Progenitor cell of endocrine pancreas (in vitro differentiated cells): ENCODE results near the gene ASIC2. TPM values are rescaled to one million over a fixed set of nuclear protein-coding genes. Genes with fewer than 3 reads are reported as not detected.

Source experiments
- DNase-seq: peaks from one replicate; pipeline ENCODE4 v3.0.0; 2021; ENCODE audit warnings: low spot score; ENCODE audit not compliant: unreplicated experiment
- H3K27ac Mint-ChIP-seq: 2 replicates; pipeline ENCODE4 v1.8.0; 2021; ENCODE audit warnings: mild to moderate bottlenecking, moderate library complexity, mixed read lengths
- H3K27me3 Mint-ChIP-seq: 2 replicates; pipeline ENCODE4 v1.8.0; 2021; ENCODE audit warnings: mixed read lengths
- H3K36me3 Mint-ChIP-seq: 2 replicates; pipeline ENCODE4 v1.8.0; 2022; ENCODE audit warnings: mixed read lengths; ENCODE audit not compliant: insufficient read depth
- H3K4me1 Mint-ChIP-seq: 2 replicates; pipeline ENCODE4 v1.8.0; 2021; ENCODE audit warnings: low read depth, mixed read lengths
- H3K4me3 Mint-ChIP-seq: 2 replicates; pipeline ENCODE4 v1.8.0; 2021; ENCODE audit warnings: low read depth, mild to moderate bottlenecking, moderate library complexity, mixed read lengths
- H3K9me3 Mint-ChIP-seq: 2 replicates; pipeline ENCODE4 v1.8.0; 2021; ENCODE audit warnings: low read depth, mixed read lengths
- total RNA-seq: library from RNA; stranded (reverse); gene quantifications from 2 replicates; pipeline ENCODE4 v1.2.1, GENCODE V29; 2021
- TF ChIP-seq, protein P1 (sequence below): fragments of 200-600 bp; sonication (generic); IDR thresholded peaks from one replicate; pipeline ENCODE4 v1.5.0; 2021; ENCODE audit warnings: antibody characterized with exemption, mild to moderate bottlenecking; ENCODE audit not compliant: unreplicated experiment

The ASIC2 gene
- total RNA-seq, 1 donor from 2014 or later: 0.29 TPM

DNA sequence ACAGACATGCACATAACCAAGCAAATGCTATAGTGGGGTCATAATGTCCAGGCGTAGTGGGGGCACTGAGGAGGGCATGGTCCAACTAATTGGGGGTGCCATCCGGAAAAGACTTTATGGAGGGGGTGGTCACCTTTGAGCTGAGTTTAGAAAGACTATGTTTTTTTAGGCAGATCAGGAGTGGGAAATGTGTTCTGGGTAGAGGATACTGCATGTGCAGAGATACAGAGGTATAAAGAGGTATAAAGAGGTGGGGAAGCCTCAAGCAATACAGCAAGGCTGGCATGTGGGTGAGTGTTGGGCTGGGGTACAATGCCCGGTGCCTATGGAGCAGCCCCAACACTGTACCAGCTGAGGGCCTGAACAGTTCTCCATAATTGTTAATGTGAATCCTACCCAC is 248.3 kb downstream of the ASIC2 start:
- TF ChIP-seq, protein P1, sequence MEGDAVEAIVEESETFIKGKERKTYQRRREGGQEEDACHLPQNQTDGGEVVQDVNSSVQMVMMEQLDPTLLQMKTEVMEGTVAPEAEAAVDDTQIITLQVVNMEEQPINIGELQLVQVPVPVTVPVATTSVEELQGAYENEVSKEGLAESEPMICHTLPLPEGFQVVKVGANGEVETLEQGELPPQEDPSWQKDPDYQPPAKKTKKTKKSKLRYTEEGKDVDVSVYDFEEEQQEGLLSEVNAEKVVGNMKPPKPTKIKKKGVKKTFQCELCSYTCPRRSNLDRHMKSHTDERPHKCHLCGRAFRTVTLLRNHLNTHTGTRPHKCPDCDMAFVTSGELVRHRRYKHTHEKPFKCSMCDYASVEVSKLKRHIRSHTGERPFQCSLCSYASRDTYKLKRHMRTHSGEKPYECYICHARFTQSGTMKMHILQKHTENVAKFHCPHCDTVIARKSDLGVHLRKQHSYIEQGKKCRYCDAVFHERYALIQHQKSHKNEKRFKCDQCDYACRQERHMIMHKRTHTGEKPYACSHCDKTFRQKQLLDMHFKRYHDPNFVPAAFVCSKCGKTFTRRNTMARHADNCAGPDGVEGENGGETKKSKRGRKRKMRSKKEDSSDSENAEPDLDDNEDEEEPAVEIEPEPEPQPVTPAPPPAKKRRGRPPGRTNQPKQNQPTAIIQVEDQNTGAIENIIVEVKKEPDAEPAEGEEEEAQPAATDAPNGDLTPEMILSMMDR: no peak
- no peak overlapping the region for H3K27ac Mint-ChIP-seq
- no peaks in the 10 kb centered on the region for H3K36me3 Mint-ChIP-seq
- peaks cover 15% of the 10 kb centered on the region for H3K27me3 Mint-ChIP-seq
- no peak for DNase-seq
- no peaks in the 10 kb centered on the region for H3K9me3 Mint-ChIP-seq
- H3K4me3 Mint-ChIP-seq: no peak overlapping the region
- H3K4me1 Mint-ChIP-seq: no peaks in the 10 kb centered on the region

DNA sequence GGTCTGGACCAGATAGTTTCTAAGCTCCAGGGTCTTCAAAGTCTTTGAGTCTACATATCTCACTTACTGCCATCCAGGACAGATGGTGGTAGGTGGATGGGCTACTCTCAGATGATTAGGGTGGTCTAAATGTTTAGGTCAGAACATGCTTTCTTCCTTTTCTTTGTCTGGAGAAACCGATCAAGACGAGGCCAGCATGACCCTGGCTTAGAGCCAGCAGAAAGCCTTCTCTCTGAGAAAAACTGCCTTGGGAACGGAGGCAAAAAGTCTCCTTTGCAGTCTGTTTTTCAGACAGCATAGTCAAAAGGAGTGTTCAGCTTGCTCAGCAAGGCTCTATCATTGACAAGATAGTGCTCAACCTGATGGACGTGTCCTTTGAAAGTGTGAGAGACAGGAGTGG is 252.6 kb downstream of the ASIC2 start:
- Mint-ChIP-seq H3K4me1 (no peaks in the 10 kb centered on the region), H3K4me3 (no peak overlapping the region), H3K27ac (no peak overlapping the region), H3K36me3 (no peaks in the 10 kb centered on the region), H3K27me3 (peaks cover 30% of the 10 kb centered on the region), H3K9me3 (no peaks in the 10 kb centered on the region)
- no peak for DNase-seq
- TF ChIP-seq, protein P1: no peak

DNA sequence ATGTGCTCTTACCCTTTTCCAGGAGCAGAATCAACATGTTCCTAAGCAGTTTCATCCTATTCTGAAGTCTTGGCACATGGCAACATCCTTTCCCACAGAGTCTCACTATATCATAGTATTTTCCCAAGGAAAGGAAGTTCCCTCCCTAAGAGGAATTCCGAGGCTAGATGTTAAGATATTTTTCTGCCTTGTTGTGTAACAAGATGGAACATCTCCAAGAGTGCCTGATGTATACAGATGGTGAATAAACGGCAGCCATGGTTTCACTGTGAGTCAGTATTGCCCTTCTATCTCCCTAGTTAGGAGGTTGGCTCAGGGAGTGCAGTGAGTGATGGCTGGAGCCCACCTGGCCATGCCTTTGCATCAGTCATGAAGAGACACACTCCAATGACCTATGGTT is 253.2 kb downstream of the ASIC2 start:
- Mint-ChIP-seq H3K4me1 (no peaks in the 10 kb centered on the region), H3K27me3 (peaks cover 30% of the 10 kb centered on the region), H3K36me3 (no peaks in the 10 kb centered on the region), H3K4me3 (no peak overlapping the region), H3K9me3 (no peaks in the 10 kb centered on the region), H3K27ac (no peak overlapping the region)
- no peak for DNase-seq
- TF ChIP-seq, protein P1: no peak

DNA sequence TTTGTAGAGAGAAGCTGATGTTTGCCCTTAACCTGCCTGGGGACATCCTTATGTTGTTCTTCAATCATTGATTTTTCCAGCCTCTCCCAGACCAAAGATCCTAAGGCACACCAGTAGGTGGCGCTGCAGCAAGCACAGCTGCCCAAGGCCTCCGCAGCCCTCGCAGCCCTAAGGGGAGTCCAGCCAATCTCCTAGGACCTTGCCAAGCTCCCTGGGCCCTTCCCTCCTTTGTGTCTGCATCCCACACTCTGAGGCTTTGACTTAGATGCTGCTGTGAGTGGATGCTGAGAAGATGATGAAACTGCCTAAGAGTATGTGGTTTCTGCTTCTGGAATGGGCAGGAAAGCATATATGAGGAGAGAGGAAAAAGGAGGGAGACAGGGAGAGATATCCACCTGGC is 254.4 kb downstream of the ASIC2 start:
- Mint-ChIP-seq H3K4me3 (no peak overlapping the region), H3K4me1 (no peaks in the 10 kb centered on the region), H3K27ac (no peak overlapping the region), H3K36me3 (no peaks in the 10 kb centered on the region), H3K9me3 (peaks cover 4% of the 10 kb centered on the region), H3K27me3 (peaks cover 30% of the 10 kb centered on the region)
- DNase-seq: peak; percentile 60
- TF ChIP-seq, protein P1: peak; percentile 83

DNA sequence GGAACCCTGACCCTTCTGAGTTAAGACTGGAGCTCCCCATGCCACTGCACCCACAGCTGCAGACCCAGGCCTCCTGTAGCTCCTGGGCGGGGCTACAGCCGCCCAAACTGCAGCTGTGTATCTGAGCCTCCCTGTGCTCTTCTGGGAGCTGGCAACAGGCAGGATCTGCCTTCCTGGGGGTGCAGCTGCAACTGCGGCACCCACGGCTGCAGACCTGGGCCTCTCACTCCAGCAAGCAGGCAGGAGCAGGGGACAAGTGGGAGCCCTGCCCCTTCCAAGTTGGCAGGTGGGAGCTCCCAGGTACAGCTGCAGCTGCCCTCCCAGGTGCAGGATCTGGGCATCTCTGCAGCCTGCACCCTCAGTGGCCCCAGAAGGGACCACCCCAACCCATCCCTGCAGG is 259.9 kb downstream of the ASIC2 start:
- Mint-ChIP-seq H3K27me3 (peaks cover 18% of the 10 kb centered on the region), H3K4me3 (no peak overlapping the region), H3K4me1 (no peaks in the 10 kb centered on the region), H3K9me3 (peaks cover 4% of the 10 kb centered on the region), H3K27ac (no peak overlapping the region), H3K36me3 (no peaks in the 10 kb centered on the region)
- TF ChIP-seq, protein P1: no peak
- DNase-seq: no peak
